ENCODE measurements around the gene P2RY2.

GRCh38 chr11:73269459-73270015 lies 51.5 kb downstream of the P2RY2 start:
- TF ChIP-seq, protein P1, sequence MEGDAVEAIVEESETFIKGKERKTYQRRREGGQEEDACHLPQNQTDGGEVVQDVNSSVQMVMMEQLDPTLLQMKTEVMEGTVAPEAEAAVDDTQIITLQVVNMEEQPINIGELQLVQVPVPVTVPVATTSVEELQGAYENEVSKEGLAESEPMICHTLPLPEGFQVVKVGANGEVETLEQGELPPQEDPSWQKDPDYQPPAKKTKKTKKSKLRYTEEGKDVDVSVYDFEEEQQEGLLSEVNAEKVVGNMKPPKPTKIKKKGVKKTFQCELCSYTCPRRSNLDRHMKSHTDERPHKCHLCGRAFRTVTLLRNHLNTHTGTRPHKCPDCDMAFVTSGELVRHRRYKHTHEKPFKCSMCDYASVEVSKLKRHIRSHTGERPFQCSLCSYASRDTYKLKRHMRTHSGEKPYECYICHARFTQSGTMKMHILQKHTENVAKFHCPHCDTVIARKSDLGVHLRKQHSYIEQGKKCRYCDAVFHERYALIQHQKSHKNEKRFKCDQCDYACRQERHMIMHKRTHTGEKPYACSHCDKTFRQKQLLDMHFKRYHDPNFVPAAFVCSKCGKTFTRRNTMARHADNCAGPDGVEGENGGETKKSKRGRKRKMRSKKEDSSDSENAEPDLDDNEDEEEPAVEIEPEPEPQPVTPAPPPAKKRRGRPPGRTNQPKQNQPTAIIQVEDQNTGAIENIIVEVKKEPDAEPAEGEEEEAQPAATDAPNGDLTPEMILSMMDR (IDR thresholded peaks at IDR 0.05) = no peak
- TF ChIP-seq EP300 (IDR thresholded peaks at IDR 0.05) (no peak), POLR2A (IDR thresholded peaks at IDR 0.05) (no peak), POLR2AphosphoS5 (IDR thresholded peaks at IDR 0.05) (no peak)

Measured in sigmoid colon (tissue), 4 donors.